ENCODE measurements around the gene RNF133. TPM values are rescaled to one million over a fixed set of nuclear protein-coding genes. Genes with fewer than 3 reads are reported as not detected.

RNF133 gene
- total RNA-seq, 4 donors from 2014 or later, result 1.1 to 5.0 (median 3.1) TPM

GRCh38 chr7:122702872-122703510 is 4.1 kb upstream of the RNF133 start, which contains the start of gene RNF148:
RNF148 (minus strand) TSS chr7:122702922; CDS start chr7:122702750, 172 bp downstream.
- H3K4me3 ChIP-seq, result no peak within 1 kb of the TSS
- TF ChIP-seq, protein P1, sequence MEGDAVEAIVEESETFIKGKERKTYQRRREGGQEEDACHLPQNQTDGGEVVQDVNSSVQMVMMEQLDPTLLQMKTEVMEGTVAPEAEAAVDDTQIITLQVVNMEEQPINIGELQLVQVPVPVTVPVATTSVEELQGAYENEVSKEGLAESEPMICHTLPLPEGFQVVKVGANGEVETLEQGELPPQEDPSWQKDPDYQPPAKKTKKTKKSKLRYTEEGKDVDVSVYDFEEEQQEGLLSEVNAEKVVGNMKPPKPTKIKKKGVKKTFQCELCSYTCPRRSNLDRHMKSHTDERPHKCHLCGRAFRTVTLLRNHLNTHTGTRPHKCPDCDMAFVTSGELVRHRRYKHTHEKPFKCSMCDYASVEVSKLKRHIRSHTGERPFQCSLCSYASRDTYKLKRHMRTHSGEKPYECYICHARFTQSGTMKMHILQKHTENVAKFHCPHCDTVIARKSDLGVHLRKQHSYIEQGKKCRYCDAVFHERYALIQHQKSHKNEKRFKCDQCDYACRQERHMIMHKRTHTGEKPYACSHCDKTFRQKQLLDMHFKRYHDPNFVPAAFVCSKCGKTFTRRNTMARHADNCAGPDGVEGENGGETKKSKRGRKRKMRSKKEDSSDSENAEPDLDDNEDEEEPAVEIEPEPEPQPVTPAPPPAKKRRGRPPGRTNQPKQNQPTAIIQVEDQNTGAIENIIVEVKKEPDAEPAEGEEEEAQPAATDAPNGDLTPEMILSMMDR (IDR thresholded peaks at IDR 0.05), result no peak
- no peak for TF ChIP-seq POLR2A (IDR thresholded peaks at IDR 0.05)
- no peak for DNase-seq
- no peaks in the 10 kb centered on the region for H3K27me3 ChIP-seq
- no peaks in the 10 kb centered on the region for H3K36me3 ChIP-seq
- H3K9me3 ChIP-seq, result no peaks in the 10 kb centered on the region
- H3K27ac ChIP-seq, result no peak within 1 kb of the TSS
- no peaks in the 10 kb centered on the region for H3K4me1 ChIP-seq

DNA sequence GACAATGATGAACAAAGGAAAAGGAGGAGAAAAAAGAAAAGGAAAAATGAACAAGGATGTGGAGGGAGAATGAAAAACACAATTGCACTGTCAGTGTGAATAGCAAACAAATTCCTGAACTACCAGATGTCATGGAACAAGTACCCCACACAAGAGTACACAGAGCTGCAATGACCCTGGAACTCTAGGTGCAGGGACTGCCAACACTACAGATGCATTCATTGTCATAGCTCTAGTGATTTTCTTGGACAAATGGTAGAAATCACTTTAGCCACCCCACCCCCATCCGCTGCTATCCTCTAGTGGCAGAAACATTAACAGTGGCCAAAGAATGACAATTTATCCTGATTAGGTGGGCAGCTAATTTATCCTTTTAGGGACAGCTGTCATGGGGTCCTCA is 3.1 kb downstream of the RNF133 start:
- TF ChIP-seq, protein P1 (IDR thresholded peaks at IDR 0.05), result no peak
- TF ChIP-seq POLR2A (IDR thresholded peaks at IDR 0.05), result no peak
- Histone ChIP-seq H3K4me3 (no peak overlapping the region), H3K9me3 (no peaks in the 10 kb centered on the region), H3K27me3 (no peaks in the 10 kb centered on the region), H3K36me3 (no peaks in the 10 kb centered on the region), H3K4me1 (no peaks in the 10 kb centered on the region), H3K27ac (no peak overlapping the region)
- DNase-seq, result no peak

- H3K4me1 ChIP-seq, result no peaks in the 10 kb centered on the region
- TF ChIP-seq POLR2A (IDR thresholded peaks at IDR 0.05), result no peak
These were observed 4.2 kb downstream of the RNF133 start for GRCh38 chr7:122694697-122695096.

DNA sequence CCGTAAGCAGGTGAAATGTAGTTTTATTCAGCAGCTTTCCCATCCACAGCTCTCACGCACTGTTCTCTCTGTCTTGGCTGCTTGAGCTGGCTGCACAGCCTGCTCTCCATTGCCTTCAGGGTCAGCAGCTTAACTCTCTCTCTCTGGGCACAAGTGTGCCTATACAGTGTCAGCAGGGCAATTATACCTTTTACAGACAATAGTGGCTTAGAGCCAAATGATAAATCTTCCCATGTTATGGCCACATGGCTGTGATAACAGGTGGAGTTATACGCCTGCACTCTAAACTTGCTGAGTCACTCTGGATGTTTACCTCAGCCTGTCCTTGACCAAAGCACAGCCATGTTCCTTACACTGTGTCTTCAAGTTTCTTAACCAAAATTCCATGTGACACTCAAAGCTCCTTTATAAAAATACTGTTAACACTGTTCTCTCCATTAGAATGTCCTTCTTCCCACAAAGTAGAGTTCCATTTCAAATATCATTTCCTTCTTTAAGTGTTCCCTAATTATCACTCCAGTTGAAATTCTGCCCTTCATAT is 6.1 kb downstream of the RNF133 start:
- DNase-seq, result no peak

More at GRCh38 chr7:122694697-122695096, 4.2 kb downstream of the RNF133 start:
- H3K4me3 ChIP-seq, result no peak overlapping the region
- no peaks in the 10 kb centered on the region for H3K9me3 ChIP-seq
- H3K36me3 ChIP-seq, result no peaks in the 10 kb centered on the region
- DNase-seq, result no peak
- H3K27ac ChIP-seq, result no peak overlapping the region
- H3K27me3 ChIP-seq, result no peaks in the 10 kb centered on the region

GRCh38 chr7:122691569-122692235 is 7.2 kb downstream of the RNF133 start:
- Histone ChIP-seq H3K9me3 (no peaks in the 10 kb centered on the region), H3K27ac (no peak overlapping the region), H3K27me3 (no peaks in the 10 kb centered on the region), H3K4me1 (no peaks in the 10 kb centered on the region), H3K4me3 (no peak overlapping the region), H3K36me3 (no peaks in the 10 kb centered on the region)
- DNase-seq, result no peak
- no peak for TF ChIP-seq POLR2A (IDR thresholded peaks at IDR 0.05)
- TF ChIP-seq, protein P1 (IDR thresholded peaks at IDR 0.05), result no peak

More for the DNA sequence above, 6.1 kb downstream of the RNF133 start:
- Histone ChIP-seq H3K36me3 (no peaks in the 10 kb centered on the region), H3K4me1 (no peaks in the 10 kb centered on the region), H3K9me3 (no peaks in the 10 kb centered on the region), H3K4me3 (no peak overlapping the region), H3K27me3 (no peaks in the 10 kb centered on the region), H3K27ac (no peak overlapping the region)
- TF ChIP-seq POLR2A (IDR thresholded peaks at IDR 0.05), result no peak
- TF ChIP-seq, protein P1 (IDR thresholded peaks at IDR 0.05), result no peak
